Coronary artery (tissue), 2 donors: Measurements from ENCODE around the gene QPRT.

Experiments
- DNase-seq: peaks from one replicate; pipeline ENCODE4 v3.0.0-alpha.2; 2017; ENCODE audit warnings: low spot score
- H3K27ac ChIP-seq, 2 donors: fragments of 200-600 bp; sonication (generic); one replicate each; pipeline ENCODE4 v1.5.1; 2016 to 2019
- H3K4me3 ChIP-seq: fragments of 200-600 bp; sonication (generic); 2 replicates; pipeline ENCODE4 v1.5.1; 2016; ENCODE audit warnings: mild to moderate bottlenecking, moderate library complexity
- CTCF ChIP-seq: fragments of 200-600 bp; sonication (generic); IDR thresholded peaks from one replicate; pipeline ENCODE4 v1.5.1; 2019; ENCODE audit warnings: antibody characterized with exemption

Gene QPRT

GRCh38 chr16:29674188-29674587 lies 4.8 kb upstream of the QPRT start:
- TF ChIP-seq CTCF, result no peak
- no peak overlapping the region for H3K27ac ChIP-seq
- H3K4me3 ChIP-seq, result no peak overlapping the region
- no peak for DNase-seq

- Histone ChIP-seq H3K4me3 (no peak overlapping the region), H3K27ac (no peak overlapping the region)
- DNase-seq, result no peak
- TF ChIP-seq CTCF, result no peak
Measured at GRCh38 chr16:29675811-29676643, 3.0 kb upstream of the QPRT start.

- H3K4me3 ChIP-seq, result no peak overlapping the region
- no peak for TF ChIP-seq CTCF
- DNase-seq, result no peak
- H3K27ac ChIP-seq, result no peak overlapping the region
Measured at GRCh38 chr16:29676989-29677785, 1.8 kb upstream of the QPRT start.

GRCh38 chr16:29680180-29680598 lies 1.2 kb downstream of the QPRT start:
- no peak overlapping the region for H3K4me3 ChIP-seq

GRCh38 chr16:29683543-29684090 lies 4.6 kb downstream of the QPRT start:
- Histone ChIP-seq H3K4me3 (no peak overlapping the region), H3K27ac (no peak overlapping the region)
- TF ChIP-seq CTCF, result no peak
- no peak for DNase-seq

More at GRCh38 chr16:29680180-29680598, 1.2 kb downstream of the QPRT start:
- no peak for DNase-seq
- TF ChIP-seq CTCF, result no peak
- H3K27ac ChIP-seq, result no peak overlapping the region

GRCh38 chr16:29684679-29685078 lies 5.7 kb downstream of the QPRT start:
- TF ChIP-seq CTCF, result no peak

More at GRCh38 chr16:29684679-29685078, 5.7 kb downstream of the QPRT start:
- no peak for DNase-seq
- H3K4me3 ChIP-seq, result no peak overlapping the region
- no peak overlapping the region for H3K27ac ChIP-seq
